Measurements from ENCODE around the gene MYNN.

MYNN gene

GRCh38 chr3:169780742-169781141, 7.5 kb downstream of the MYNN start:
- no peak for DNase-seq

- no peak for DNase-seq
Measured at GRCh38 chr3:169781209-169781855, 8.1 kb downstream of the MYNN start.

DNA sequence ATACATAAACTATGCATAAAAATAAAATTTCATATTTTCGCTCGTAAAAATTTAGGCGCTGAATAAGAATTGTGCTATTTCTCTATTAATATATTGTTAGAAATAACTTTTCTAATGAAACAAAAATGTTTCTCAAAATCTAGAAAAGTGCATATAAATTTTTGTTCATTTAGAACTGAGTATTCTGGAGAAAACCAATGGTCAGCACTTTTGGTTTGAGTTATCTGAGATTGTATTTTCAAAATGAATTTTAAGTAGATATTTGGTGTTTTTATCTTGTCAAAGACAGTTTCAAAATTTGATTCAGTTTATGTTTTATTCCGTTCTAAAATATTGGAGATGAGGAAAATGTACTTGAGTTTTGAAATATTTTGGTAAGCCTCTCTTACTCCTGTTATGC, 13.9 kb downstream of the MYNN start:
- no peak for DNase-seq

- DNase-seq = no peak
Measured at GRCh38 chr3:169787791-169788190, 14.6 kb downstream of the MYNN start.

GRCh38 chr3:169790219-169790618, 17.0 kb downstream of the MYNN start:
- no peak for DNase-seq

DNA sequence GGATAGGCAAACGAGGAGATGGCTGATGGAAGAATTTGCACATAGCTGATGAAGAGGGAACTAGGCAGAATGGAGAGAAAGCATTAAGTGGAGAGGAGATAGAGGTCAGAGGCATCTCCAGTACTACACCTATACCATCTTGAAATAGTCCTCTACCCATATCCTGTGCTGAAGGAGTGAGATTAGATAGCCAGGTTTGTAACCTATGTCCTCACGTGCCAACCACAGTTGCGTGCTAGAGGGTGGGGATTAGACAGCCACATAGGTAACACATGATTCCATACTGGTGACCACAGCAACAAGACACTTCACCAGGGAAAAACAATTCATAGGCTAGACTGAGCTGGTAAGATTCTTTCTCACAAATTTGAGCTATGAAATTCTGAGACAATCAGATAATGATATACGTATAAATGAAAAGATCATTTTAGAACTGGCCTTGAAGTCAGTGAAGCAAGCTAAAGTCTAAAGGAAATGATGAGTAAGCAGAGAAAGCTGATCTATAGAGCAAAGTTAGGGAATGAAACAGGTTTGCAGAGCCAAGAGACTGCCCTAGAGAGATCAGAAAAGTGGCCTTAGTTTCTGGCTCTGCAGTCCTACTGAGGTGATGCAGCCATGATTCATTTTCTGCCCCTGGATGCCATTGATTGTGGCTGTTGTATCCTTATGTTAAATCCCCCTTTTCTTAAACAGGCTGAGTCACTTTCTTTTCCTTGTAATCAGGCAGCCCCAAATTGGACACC, 17.7 kb downstream of the MYNN start:
- no peak for DNase-seq

GRCh38 chr3:169792359-169792758, 19.2 kb downstream of the MYNN start:
- no peak for DNase-seq

GRCh38 chr3:169804681-169805080, 31.5 kb downstream of the MYNN start:
- no peak for DNase-seq

GRCh38 chr3:169809230-169809795, 36.1 kb downstream of the MYNN start:
- no peak for DNase-seq

- peak; percentile 32 to 95 (median 93) for DNase-seq
Measured at GRCh38 chr3:169811631-169812331, 38.6 kb downstream of the MYNN start.

DNA sequence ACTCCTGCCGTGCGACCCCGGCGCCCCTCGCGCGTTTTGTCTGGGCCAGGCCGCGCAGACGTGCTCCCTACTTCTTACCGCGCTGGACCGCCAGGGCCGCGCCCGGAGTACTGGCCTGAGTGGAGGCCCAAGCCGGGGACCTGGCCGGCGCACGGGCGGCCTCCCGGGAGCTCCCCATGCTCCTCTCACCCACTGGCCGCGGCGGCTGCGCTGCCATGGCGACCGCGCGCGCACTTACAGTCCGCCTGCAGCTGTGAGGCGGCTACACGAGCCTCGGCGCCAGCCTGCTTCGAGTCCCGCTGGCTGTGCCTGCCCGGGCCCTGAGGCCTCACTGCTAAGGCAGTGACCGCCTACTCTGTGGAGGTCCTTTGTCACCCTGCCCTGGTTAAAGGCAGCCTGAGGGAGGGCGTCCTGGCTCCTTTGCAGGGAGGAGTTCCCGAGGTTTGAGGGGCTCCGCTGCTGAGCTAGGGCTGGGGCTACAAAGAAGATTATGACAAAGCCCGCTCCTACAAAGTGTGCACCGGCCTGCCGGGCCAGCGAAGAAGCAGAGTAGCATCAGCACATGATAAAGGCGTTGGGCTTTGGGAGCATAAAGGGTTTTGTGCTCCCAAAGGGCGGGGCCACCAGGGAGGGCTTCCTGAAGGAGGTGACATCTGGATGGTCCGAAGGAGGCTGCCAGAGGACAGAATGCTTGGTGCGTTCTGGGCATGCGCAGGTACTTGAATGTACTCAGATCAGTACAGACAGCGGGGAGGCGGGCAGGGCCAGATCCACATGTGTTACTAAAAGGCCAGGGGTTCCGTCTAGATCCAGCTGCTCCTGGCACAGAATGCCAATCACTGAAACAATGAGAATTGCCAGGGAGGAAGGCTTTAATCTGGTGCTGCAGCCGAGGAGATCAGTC, 39.4 kb downstream of the MYNN start, which contains the start of the genes LRRC34 and LRRIQ4:
TSS of gene LRRC34 (minus strand) at position 573 of the 904 bp plus-strand sequence. CDS start at position 217, 356 bp downstream.
TSS of gene LRRIQ4 (plus strand) at position 539 of the 904 bp plus-strand sequence. CDS start 9,052 bp downstream, outside the sequence.
- peak; percentile 75 to 96 (median 95) for DNase-seq

- no peak for DNase-seq
Measured at GRCh38 chr3:169813278-169813677, 40.1 kb downstream of the MYNN start.

GRCh38 chr3:169813757-169814517, 40.7 kb downstream of the MYNN start:
- DNase-seq = peak in 1 of 3 experiments; percentile 10

DNA sequence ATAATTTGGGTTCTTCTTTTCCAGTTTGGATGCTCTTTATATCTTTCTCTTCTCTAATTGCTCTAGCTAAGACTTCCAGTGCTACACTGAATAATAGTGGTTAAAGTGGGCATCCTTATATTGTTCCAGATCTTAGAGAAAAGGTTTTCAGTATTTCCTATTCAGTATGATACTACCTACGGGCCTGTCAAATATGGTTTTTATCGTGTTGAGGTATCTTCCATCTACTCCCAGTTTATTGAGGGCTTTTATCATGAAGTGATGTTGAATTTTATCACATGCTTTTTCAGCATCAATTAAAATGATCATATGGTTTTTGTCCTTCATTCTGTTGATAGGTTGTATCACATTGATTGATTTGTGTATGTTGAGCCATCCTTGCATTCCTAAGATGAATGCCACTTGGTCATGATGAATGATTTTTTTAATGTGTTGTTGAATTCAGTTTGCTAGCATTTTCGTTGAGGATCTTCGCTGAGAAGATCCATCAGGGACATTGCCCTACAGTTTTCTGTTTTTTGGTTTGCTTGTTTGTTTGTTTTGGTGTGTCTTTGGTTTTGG, 42.5 kb downstream of the MYNN start:
- peak in 1 of 3 experiments; percentile 36 for DNase-seq

DNA sequence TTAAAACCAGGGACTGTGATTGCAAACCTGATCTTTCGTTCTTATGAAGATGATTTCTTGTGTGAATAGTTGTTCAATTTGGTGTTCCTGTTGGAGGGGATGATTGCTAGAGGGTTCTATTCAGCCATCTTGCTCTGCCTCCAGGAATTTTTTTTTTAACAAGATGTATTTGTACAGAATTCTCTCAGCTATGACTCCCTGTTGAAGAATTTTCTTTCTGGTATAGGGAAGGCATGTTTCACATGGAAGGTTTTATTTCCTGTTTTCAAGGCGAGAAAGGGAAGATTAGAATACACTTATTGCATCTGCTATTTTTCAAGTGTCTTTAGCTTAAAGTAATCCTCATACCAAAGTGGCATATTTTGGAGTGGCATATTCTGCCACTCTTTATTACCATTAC, 45.1 kb downstream of the MYNN start:
- DNase-seq = no peak

GRCh38 chr3:169822091-169822490, 48.9 kb downstream of the MYNN start:
- peak; percentile 54 to 66 (median 65) for DNase-seq

- DNase-seq = peak; percentile 66 to 86 (median 70)
Measured at GRCh38 chr3:169822540-169822939, 49.3 kb downstream of the MYNN start.

DNA sequence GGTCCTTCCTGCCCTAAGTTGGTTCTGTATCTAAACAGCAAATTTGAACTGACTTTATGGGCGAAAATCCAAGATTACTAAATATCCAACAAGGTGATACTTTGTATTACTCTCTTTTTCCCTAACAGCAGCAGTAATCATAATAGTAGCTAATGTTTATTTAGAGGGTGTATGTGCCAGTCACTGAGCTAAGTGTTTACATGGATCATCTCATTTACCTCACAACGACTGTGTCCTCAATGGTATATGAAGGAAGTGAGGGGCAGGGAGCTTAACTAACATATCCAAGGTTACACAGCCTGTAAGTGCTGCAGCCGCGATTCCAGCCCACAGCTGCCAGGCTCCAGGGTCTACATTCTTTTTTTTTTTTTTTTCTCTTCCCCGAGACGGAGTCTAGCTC, 49.8 kb downstream of the MYNN start:
- peak in 2 of 3 experiments; percentile 42 to 61 for DNase-seq

DNA sequence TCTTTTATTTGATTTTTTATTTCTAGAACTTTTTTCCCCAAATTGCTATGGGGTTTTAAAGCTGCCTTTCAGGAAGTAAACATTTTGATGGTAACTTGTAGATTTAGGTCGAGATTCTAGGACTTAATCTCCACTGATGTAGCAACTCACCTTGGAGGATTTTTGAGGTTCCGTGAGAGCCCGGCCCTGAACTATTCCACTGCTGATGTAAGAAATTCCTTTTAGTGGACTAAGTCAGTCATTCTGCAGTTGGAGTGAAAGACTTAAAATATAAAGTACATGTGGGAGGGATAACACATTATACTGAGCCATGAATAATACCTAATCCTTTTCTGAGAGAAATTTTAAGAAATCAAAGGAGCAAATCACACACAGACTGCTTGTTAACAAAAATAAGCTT, 52.1 kb downstream of the MYNN start:
- DNase-seq = no peak

GRCh38 chr3:169827712-169828111, 54.5 kb downstream of the MYNN start:
- no peak for DNase-seq

- no peak for DNase-seq
Measured at GRCh38 chr3:169835533-169835932, 62.3 kb downstream of the MYNN start.

All from NCI-H1417 (cell line).